Occipital lobe (tissue), 2 donors: ENCODE results near the gene EEF1B2. TPM values are rescaled to one million over a fixed set of nuclear protein-coding genes. Genes with fewer than 3 reads are reported as not detected.
A peak's percentile ranks its signal among the peaks of the same experiment; 100 is the strongest.
"Not testable (repeated sequence)": the region's sequence is repeated elsewhere in the genome, so short reads cannot be mapped to it uniquely, and the experiment has no call there.

Experiments used
- DNase-seq: peaks from one replicate; lab custom pipeline; 2025; lab: John Stamatoyannopoulos, UW
- total RNA-seq: library from RNA; depleted of rRNA; stranded (reverse); fragments of >200 nt; gene quantifications from one replicate; pipeline ENCODE4 v1.2.3, GENCODE V29; 2014

EEF1B2 gene
- 522 TPM for total RNA-seq

GRCh38 chr2:206159346-206160124, at the start of gene EEF1B2, which contains the start of gene NDUFS1:
Gene EEF1B2 (plus strand): TSS chr2:206159895. CDS start chr2:206159980, 85 bp downstream.
Gene NDUFS1 (minus strand): TSS chr2:206159444. CDS start chr2:206153678, 5,766 bp downstream.
- DNase-seq, result peak; percentile 97

- no peak for DNase-seq
Measured at GRCh38 chr2:206112108-206112507, 47.6 kb upstream of the EEF1B2 start.

- no peak for DNase-seq
Measured at GRCh38 chr2:206112846-206113547, 46.7 kb upstream of the EEF1B2 start.

- no peak for DNase-seq
Measured at GRCh38 chr2:206115026-206115578, 44.6 kb upstream of the EEF1B2 start.

- DNase-seq, result no peak
Measured at GRCh38 chr2:206116278-206116677, 43.4 kb upstream of the EEF1B2 start.

- not testable (repeated sequence) for DNase-seq
Measured at GRCh38 chr2:206122569-206122968, 37.1 kb upstream of the EEF1B2 start.

GRCh38 chr2:206125901-206126300, 33.8 kb upstream of the EEF1B2 start:
- DNase-seq, result no peak

GRCh38 chr2:206127656-206128055, 32.0 kb upstream of the EEF1B2 start:
- no peak for DNase-seq

- no peak for DNase-seq
Measured at GRCh38 chr2:206143451-206143850, 16.2 kb upstream of the EEF1B2 start.

GRCh38 chr2:206144383-206144782, 15.3 kb upstream of the EEF1B2 start:
- no peak for DNase-seq

GRCh38 chr2:206145665-206146064, 14.0 kb upstream of the EEF1B2 start:
- DNase-seq, result no peak

- DNase-seq, result no peak
Measured at GRCh38 chr2:206149330-206149729, 10.4 kb upstream of the EEF1B2 start.

- no peak for DNase-seq
Measured at GRCh38 chr2:206150168-206150567, 9.5 kb upstream of the EEF1B2 start.

- no peak for DNase-seq
Measured at GRCh38 chr2:206150631-206151030, 9.1 kb upstream of the EEF1B2 start.

GRCh38 chr2:206154197-206154596, 5.5 kb upstream of the EEF1B2 start:
- no peak for DNase-seq

GRCh38 chr2:206157014-206157413, 2.7 kb upstream of the EEF1B2 start:
- not testable (repeated sequence) for DNase-seq

GRCh38 chr2:206158563-206159345, 941 bp upstream of the EEF1B2 start:
- no peak for DNase-seq

- no peak for DNase-seq
Measured at GRCh38 chr2:206160125-206160806, 571 bp downstream of the EEF1B2 start.

GRCh38 chr2:206160807-206161179, 1.1 kb downstream of the EEF1B2 start:
- no peak for DNase-seq

GRCh38 chr2:206162401-206162800, 2.7 kb downstream of the EEF1B2 start:
- DNase-seq, result not testable (repeated sequence)

- DNase-seq, result no peak
Measured at GRCh38 chr2:206163251-206163880, 3.7 kb downstream of the EEF1B2 start.
